GM21576 (cell line): Measurements from ENCODE around the gene TNK1.

Experiments
- ATAC-seq: cut with Tn5 transposase; IDR thresholded peaks from one replicate; pipeline ENCODE4 v1.9.1; 2021; ENCODE audit warnings: mild to moderate bottlenecking, moderate library complexity; ENCODE audit not compliant: unreplicated experiment

TNK1 gene

DNA sequence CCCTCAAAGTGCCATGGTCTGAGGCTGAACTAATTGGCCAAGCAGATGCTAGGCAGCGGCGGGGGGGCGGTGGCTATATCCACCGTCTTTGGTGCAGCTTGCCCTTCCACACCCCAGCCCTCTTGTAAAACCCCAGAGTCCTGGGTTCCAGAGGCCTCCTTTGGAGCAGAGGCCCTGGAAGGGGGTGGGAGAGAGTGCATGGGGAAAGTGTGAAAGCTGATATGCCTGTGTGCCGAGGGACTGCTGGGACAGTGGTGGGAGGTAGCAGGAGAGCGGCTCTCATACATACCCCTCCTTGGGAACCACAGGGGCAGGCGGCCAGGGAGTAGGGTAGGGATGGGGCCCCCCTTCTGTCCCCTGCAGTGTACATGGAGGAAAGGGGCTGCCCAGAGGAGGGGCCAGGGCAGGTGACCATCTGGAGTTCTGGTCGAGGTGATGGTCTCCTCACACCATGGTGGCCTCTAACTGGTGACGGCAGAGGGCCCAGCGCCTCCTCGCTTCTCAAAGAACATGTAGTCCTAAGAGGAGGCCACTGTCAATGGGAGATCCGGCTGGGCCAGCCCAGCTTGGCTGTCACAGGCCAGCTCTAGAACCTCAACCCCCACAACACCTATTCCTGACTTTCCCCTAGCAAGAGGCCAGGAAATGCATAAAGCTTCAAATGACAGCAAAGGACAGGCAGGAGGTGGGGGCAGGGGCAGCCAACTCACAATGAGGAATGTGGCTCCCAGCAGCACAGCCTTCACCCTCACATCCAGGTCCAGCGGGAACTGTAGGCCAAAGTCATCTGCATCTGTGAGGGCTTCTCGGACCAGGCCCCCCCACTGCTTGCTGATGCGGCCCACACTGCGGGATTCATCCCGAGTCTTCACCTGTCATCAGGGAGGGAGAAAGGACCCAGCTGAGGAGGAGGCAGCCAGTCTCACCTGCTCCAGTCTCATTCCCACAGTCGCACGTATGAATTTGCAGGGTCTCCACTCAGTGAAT lies 9.3 kb downstream of the TNK1 start:
- no peak for ATAC-seq

GRCh38 chr17:7391307-7391706 lies 10.4 kb downstream of the TNK1 start:
- no peak for ATAC-seq

DNA sequence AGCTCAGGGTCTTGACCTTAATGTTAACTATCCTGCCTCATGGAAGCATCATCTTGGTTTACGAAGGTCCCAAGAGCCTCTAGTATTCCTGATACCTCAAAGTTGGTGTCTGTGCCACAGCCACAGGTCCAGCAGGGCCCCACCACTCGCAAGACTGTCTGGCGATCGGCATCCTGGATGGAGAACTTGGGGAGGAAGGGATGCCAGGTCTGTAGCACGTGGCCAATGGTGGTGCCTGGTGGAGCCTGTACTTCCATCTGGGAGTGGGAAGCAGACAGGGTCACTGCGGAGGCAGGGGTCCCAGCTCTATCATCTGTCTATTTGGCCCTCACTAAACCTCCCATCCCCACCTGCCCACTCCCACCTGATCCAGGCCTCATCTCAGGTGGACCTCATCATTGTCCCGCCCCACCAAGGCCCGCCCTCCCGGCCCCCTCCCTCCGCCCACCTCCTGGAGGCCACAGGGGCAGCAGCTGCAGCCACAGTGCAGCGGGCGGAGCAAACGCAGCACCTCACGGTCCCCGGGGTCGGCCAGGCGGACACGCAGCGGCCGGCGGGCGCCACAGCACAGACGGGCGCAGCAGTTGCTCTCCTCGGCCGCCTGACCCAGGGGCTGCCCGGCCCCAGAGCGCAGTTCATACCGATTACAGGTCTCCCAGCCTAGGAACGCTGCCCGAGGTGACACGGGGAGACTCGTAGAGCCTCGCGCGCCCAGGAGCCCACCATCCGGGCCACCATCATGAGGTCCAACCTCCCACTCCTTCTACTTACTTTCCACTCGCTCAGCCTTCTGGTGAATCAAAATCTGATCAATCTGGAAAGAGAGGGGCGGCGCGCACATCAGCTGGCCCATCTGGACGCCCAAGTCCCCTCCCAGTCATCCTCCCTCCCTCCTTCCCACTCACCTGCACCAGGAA lies 12.1 kb downstream of the TNK1 start:
- no peak for ATAC-seq

DNA sequence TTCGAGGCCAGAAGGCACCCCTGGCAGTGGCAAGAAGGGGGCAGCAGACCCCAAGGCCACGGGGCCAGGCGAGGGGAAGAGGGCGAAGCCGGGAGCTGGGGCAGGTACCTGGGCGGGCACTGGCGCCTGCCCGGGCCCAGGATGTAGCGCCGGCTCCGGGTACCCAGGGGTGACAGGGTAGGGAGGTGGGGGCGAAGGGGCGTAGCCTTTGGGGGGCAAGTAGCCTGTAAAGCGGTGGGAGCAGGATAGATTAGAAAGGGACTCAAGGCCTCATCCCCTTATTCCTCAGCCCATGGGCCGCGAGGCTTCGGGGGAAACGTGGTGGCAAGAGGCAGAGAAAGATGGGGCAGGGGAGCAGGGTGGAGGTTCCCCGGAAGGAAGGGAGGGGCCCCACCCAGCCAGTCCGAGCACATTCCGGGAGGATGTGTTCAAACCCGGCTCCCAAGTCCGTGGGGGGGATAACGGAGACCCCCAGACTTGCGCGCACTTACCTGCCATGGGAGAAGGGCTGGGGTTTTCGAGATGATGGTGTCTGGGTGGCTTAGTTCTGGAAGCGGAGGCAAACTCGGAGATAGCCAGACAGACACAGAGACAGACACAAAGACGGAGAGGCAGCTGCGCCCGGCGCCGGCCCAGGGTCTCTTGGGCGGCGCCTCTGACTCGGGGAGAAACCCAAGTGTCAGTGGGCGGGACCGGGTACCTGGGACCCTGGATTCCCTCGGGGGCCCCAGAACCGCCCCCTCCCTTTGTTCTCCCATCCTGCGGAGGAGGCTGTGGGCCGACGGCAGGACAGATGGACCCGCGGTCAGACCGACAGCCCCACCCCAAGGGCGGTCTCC lies 12.9 kb downstream of the TNK1 start:
- peak; percentile 35 for ATAC-seq

DNA sequence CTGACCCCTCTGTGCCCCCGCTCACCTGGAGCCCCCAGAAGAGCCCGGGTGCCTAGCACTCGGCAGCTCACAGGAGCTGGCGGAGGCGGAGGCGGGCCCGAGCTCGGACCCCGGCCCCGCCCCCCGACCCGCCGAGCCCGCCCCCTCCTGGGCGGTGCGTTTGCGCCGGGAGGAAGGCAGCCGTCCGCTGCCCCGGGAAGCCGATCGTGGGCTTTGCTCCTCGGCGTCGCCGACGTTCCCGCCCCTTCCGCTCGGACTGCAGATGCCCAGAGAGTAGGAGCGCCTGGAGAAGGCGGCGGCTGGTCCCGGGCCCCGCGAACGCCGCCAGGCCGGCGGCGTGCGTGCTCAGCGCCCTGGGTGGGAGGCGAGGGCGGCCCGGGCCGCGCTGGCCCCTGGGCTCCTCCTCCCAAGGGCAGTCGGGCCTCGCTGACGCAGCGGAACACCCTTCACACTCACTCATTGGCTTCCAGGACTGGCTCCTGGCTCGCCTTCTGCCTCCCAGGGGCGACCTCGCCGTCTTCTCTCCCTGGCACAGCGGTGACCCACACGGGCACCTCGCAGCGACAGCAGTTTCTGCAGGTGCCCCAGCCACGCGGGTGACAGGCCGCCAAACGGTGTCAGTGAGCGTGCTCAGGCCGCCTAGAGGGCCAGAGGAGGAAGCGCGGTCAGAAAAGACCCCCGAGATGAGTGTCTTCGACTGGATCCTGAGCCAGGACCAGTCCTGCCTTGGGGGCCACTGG lies 13.7 kb downstream of the TNK1 start, which contains the start of gene PLSCR3:
Gene PLSCR3, minus strand, starts transcription at position 74 of the 740 bp plus-strand sequence. CDS start 415 bp downstream, outside the sequence.
- ATAC-seq: peak; percentile 69

DNA sequence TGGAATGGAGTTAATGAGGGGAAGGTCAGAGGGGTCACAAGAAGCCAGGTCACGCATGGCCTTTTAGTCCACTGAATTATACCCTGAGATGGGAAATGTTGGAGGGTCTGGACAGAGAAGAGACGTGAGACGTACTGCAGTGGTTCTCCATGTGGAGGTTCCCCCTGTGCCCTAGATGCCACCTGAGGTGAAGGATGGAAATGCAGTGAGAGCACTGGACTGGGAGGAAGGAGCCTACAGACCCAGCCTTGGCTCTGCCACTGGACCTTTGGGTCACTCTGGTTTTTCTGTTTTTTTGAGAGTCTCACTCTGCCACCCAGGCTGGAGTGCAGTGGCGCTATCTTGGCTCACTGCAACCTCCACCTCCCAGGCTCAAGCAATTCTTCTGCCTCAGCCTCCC lies 15.3 kb downstream of the TNK1 start:
- ATAC-seq: no peak

DNA sequence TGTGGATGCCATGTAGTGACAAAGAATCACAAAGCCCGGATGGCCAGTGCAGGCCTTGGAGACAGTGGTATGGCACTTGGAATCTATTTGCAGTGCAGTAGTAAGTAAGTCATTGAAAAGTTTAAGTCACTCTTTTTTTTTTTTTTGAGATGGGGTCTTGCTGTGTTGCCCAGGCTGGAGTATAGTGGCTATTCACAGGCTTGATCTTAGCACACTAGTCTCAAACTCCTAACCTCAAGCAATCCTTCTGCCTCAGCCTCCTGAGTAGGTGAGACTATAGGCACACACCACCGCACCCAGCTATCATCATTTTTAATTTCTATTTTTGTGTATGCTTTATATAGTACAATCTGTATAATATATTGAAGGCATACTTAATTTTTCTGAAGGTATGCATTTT lies 17.7 kb downstream of the TNK1 start:
- no peak for ATAC-seq

DNA sequence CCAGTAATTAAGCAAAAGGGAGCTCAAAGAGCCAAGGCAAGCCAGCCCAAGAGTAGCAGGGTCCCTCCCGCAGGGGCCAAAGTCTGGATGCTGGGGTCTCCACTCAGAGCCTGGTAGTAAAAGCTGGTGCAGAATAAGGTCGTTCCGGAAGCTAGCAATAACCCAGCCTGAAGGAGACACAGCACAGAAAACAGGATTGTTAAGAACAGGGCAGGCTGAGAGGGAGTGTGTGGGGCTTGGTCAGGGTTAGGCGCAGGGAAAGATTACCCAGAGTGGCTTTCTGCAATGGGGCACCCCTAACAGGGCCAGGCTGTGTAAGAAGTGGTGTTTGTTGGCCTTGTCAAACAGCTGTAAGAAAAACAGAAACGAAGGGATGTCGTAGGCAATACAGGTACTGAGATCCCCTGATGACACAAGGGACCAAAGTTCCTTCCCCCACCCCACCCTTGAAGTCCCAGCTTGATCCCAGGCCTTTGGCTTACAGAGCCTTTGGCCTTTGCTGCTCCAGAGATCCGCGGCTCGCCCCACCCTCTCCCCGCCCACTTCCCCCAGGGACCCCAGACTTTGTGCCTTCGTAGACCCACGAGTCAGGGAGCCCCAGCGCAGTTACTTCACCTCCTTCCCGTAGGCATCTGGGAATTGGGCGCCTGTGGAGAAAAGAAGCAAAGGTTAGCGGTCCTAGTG lies 22.3 kb downstream of the TNK1 start:
- no peak for ATAC-seq

DNA sequence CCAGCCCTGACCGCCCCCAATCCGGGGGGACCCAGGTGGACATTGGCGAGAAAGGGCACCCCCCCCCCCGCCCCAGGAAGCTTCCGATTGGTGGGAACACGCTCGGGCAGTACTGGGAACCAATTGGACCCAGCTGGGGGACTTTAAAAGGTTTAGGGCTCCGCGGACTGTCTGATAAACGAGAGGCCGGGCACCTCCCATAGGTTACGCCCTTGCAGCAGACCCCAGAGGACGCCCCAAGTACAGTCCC lies 22.8 kb downstream of the TNK1 start:
- no peak for ATAC-seq

DNA sequence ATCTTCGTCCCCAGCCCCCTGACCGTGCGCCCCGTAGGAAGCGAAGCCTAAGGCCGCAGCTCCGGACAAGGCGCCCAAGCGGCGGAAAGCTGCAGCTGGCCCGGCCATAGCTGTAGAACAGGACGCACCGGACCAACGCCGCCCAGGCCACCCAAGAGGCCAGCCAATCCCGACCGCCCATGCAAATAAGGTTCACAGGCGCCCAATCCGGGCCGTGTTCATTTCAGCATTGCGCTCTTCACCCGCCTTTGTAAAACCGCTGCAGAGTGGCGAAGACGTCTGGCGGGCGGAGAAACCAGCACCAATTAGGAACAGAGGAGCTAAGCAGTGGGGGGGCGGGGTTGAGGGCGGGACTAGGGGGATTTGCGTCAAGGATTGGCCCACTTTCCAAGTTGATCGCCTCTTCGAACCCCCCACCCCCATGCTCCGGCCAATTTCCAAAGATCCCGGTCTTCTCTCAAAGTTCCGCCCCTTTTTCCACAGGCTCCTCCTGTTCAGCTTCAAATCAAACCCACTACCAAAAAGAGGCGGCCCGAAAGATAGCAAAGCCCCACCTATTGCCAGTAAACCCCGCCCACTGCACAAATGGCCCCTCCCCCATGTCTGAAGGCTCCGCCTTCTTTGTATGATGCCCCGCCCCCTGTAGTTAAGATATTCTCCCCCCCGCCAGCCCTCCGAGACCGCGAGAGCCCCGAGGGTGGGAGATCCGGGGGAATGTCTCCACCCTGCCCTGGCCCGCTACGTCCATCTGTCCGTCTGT lies 23.3 kb downstream of the TNK1 start, which contains the start of gene TMEM256:
Gene TMEM256, minus strand, starts transcription at position 121 of the 760 bp plus-strand sequence. Its CDS starts 13 bp downstream, at position 108.
- ATAC-seq: peak; percentile 87

- ATAC-seq: no peak
Measured at GRCh38 chr17:7404737-7405349, 24.0 kb downstream of the TNK1 start.

DNA sequence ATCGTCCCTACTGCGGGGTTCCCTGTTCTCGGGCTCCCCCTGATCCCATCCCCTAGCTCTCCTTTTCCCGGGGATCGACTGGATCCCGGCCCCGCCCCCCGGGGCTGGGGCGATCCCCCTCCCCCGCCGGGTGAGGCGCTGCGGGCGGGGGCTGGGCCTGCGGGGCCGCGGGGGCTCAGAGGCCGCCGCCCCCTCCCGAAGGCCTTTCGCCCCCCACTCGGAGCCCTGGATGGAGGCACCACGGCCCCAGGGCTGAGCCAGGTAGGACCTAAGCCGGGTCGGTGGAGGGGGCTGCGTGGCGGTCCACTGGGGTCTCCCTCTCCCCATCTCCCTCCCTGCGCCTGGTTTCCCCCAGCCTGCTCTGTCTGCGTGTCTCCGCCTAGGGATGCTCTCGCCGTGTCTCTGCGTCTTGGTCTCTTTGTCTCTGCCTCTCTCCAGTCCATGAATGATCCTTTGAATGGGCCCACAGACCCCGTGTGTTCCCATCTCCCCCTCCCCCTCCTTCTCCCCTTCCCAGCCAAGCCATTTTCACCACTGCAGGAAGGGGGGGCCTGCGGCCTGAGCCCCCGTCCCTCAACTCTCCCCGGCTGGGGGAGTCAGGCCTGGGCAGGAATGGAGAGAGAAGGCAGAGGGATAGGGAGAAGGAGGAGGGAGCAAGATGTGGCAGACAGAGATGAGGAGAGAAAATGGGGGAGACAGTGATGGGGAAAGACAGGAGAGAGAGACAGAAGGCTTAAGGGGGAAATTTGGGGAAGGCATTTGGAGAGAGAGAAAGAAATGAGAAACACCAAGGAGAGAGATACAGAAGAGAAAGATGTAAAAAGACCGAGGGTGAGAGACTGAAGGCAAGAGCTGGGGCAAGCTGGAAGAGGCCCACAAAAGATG lies 24.7 kb downstream of the TNK1 start:
- ATAC-seq: no peak

GRCh38 chr17:7406235-7406825 lies 25.4 kb downstream of the TNK1 start:
- ATAC-seq: no peak

- no peak for ATAC-seq
Measured at GRCh38 chr17:7407082-7407481, 26.2 kb downstream of the TNK1 start.

DNA sequence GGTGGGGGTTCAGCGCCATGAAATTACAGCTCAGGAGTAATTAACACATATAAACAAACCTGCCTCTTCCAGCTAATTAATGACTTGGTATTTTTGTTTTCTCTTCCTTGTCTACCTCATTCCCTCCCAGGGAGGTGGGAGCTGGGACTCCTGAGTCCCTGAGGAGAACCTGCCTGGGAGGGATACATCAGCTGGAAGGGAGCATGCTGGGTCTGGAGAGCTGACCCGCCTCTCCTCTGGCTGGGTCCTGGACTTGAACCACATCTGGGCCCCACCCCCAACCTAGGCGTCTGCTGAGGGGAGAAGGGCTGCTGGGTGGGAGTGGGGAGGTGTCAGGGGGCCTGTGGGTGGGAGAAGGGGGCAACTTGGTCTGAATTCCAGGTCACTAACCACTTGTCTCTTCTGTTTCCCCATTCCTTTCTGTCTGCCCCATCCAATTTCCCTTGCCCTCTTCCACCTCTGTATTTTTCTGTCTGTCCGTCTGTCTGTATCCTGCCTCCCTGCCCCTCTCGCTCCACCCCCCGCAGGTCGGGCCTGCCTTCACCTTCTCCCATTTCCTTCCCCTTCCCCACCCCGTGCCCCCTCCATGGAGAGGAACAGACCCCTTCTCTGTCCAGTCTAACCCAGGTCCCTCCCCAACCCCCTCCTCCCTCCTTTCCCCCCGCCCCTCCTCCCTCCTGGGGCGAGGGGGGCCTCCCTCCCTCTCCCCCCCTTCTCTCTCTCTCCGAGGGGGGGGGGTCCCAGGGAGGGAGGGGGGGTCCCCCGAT lies 26.8 kb downstream of the TNK1 start, which contains the start of gene NLGN2:
Gene NLGN2, plus strand, starts transcription at position 361 of the 767 bp plus-strand sequence. CDS start 411 bp downstream, outside the sequence.
- no peak for ATAC-seq

DNA sequence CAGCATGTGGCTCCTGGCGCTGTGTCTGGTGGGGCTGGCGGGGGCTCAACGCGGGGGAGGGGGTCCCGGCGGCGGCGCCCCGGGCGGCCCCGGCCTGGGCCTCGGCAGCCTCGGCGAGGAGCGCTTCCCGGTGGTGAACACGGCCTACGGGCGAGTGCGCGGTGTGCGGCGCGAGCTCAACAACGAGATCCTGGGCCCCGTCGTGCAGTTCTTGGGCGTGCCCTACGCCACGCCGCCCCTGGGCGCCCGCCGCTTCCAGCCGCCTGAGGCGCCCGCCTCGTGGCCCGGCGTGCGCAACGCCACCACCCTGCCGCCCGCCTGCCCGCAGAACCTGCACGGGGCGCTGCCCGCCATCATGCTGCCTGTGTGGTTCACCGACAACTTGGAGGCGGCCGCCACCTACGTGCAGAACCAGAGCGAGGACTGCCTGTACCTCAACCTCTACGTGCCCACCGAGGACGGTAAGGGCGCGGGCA lies 27.4 kb downstream of the TNK1 start:
- no peak for ATAC-seq
